GM10266 (cell line): Measurements from ENCODE around the gene OR5K3.

Experiments
- DNase-seq: peaks from one replicate; pipeline ENCODE4 v3.0.0; 2012; ENCODE audit errors: extremely low spot score
- TF ChIP-seq, protein P1 (sequence below): IDR thresholded peaks from 2 replicates; pipeline ENCODE4 v1.5.1; 2012; ENCODE audit warnings: mild to moderate bottlenecking, low read depth; ENCODE audit not compliant: control insufficient read depth, insufficient read depth; ENCODE audit errors: missing control alignments

The OR5K3 gene

DNA sequence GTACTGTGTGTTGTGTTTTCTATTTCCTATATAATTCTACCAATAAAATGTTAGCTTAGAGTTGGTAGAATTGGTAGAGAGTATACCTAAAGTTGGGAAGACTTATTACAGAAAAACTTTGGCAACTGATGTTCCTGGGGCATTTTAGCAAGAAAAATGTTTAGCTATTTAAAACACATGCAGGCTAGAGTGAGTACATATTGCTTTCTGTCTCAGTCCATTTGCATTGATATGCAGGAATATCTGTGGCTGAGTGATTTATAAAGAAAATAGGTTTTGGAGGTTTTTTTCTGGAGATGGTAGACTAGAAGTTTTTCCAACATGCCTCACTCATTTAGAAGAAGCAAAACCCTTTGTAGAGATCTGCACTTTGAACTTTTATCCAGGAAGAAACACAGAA, 42.1 kb downstream of the OR5K3 start:
- DNase-seq = no peak
- TF ChIP-seq, protein P1, sequence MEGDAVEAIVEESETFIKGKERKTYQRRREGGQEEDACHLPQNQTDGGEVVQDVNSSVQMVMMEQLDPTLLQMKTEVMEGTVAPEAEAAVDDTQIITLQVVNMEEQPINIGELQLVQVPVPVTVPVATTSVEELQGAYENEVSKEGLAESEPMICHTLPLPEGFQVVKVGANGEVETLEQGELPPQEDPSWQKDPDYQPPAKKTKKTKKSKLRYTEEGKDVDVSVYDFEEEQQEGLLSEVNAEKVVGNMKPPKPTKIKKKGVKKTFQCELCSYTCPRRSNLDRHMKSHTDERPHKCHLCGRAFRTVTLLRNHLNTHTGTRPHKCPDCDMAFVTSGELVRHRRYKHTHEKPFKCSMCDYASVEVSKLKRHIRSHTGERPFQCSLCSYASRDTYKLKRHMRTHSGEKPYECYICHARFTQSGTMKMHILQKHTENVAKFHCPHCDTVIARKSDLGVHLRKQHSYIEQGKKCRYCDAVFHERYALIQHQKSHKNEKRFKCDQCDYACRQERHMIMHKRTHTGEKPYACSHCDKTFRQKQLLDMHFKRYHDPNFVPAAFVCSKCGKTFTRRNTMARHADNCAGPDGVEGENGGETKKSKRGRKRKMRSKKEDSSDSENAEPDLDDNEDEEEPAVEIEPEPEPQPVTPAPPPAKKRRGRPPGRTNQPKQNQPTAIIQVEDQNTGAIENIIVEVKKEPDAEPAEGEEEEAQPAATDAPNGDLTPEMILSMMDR = no peak

GRCh38 chr3:98433764-98434163, 43.3 kb downstream of the OR5K3 start:
- DNase-seq = no peak
- TF ChIP-seq, protein P1 = no peak

DNA sequence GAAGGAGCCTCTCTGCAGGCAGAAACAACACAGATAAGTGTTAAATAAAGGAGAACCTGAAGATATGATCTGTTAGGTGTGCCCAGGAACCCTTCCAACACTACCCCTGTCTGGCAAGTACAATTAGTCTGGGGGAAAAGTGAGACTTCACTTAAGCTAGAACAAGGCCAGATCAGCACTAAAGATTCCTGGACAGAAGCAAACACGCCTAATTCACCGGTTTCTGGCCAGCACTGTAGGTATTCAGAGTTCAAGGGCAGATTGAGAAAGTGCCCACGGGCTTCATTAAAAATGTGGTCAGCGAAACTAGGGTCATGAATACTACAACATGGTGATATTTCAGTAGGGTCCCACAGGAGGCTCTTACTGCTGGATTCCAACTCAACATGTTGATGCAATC, 43.9 kb downstream of the OR5K3 start:
- TF ChIP-seq, protein P1 = no peak
- no peak for DNase-seq

DNA sequence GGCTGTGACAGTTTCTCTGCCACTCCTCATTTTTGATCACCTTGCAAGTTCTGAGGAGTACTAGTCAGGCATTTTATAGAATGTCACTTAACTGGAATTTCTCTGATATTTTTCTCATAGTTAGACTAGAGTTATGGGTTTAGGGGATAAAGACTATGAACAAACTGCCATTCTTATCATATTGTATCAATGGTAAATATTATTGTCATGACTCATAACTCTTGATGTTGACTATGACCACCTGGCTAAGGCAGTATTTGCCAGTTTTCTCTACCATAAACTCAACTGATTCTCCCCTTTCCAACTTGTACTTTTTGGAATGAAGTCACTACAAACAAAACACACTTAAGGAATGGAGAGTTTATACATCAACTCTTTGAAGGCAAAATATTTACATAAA, 49.8 kb downstream of the OR5K3 start:
- no peak for DNase-seq
- TF ChIP-seq, protein P1 = no peak
